Medulla oblongata (tissue), 1 donor: Measurements from ENCODE around the gene ESPL1.
"Not testable (repeated sequence)": the region's sequence is repeated elsewhere in the genome, so short reads cannot be mapped to it uniquely, and the experiment has no call there.

Experiments
- DNase-seq: peaks from one replicate; pipeline ENCODE4 v3.0.0-alpha.2; 2015; ENCODE audit errors: extremely low spot score

ESPL1 gene

GRCh38 chr12:53299101-53299453 is 31.0 kb downstream of the ESPL1 start:
- DNase-seq, result peak; percentile 20

GRCh38 chr12:53299454-53300180 is 31.5 kb downstream of the ESPL1 start, which contains the start of gene MYG1:
Gene MYG1, plus strand, starts transcription at chr12:53299695. Its CDS starts 43 bp downstream, at chr12:53299738.
- DNase-seq, result peak; percentile 91

- no peak for DNase-seq
Observed at GRCh38 chr12:53300187-53300586, 32.1 kb downstream of the ESPL1 start.

- DNase-seq, result no peak
Observed at GRCh38 chr12:53302903-53303302, 34.8 kb downstream of the ESPL1 start.

- DNase-seq, result no peak
Observed at GRCh38 chr12:53306826-53307225, 38.7 kb downstream of the ESPL1 start.

GRCh38 chr12:53308276-53308675 is 40.2 kb downstream of the ESPL1 start:
- DNase-seq, result no peak

GRCh38 chr12:53313996-53314395 is 45.9 kb downstream of the ESPL1 start:
- no peak for DNase-seq

- no peak for DNase-seq
Observed at GRCh38 chr12:53320352-53321195, 52.5 kb downstream of the ESPL1 start.

GRCh38 chr12:53324113-53324778 is 56.1 kb downstream of the ESPL1 start:
- peak; percentile 75 for DNase-seq

- peak; percentile 95 for DNase-seq
Observed at GRCh38 chr12:53324779-53325510, 56.8 kb downstream of the ESPL1 start.

- DNase-seq, result peak; percentile 88
Observed at GRCh38 chr12:53325511-53326061, 57.5 kb downstream of the ESPL1 start.

GRCh38 chr12:53326460-53327185 is 58.5 kb downstream of the ESPL1 start:
- DNase-seq, result no peak

GRCh38 chr12:53327435-53328042 is 59.4 kb downstream of the ESPL1 start:
- DNase-seq, result peak; percentile 49

GRCh38 chr12:53328043-53328435 is 59.9 kb downstream of the ESPL1 start:
- DNase-seq, result no peak

- no peak for DNase-seq
Observed at GRCh38 chr12:53330671-53331070, 62.6 kb downstream of the ESPL1 start.

GRCh38 chr12:53332339-53332738 is 64.2 kb downstream of the ESPL1 start:
- not testable (repeated sequence) for DNase-seq

- DNase-seq, result no peak
Observed at GRCh38 chr12:53332744-53333143, 64.6 kb downstream of the ESPL1 start.

- no peak for DNase-seq
Observed at GRCh38 chr12:53333289-53333688, 65.2 kb downstream of the ESPL1 start.

GRCh38 chr12:53333845-53334244 is 65.7 kb downstream of the ESPL1 start:
- DNase-seq, result no peak

GRCh38 chr12:53334822-53335221 is 66.7 kb downstream of the ESPL1 start:
- DNase-seq, result no peak
